ENCODE results near the gene SPAG17.

The SPAG17 gene

GRCh38 chr1:118117521-118117920, 67.5 kb downstream of the SPAG17 start:
- TF ChIP-seq CTCF (IDR thresholded peaks at IDR 0.05; ENCODE audit: low read depth, low read length): no peak
- Histone ChIP-seq H3K4me3 (ENCODE audit: low read depth, low read length) (no peak overlapping the region), H3K27me3 (peaks cover 3% of the 10 kb centered on the region; the same call in 1 of the 2 replicates), H3K9me3 (no peaks in the 10 kb centered on the region), H3K4me1 (no peaks in the 10 kb centered on the region), H3K36me3 (no peaks in the 10 kb centered on the region)
- no peak for DNase-seq

- no peak overlapping the region for H3K4me3 ChIP-seq (ENCODE audit: low read depth, low read length)
- H3K4me1 ChIP-seq: no peaks in the 10 kb centered on the region
- TF ChIP-seq CTCF (IDR thresholded peaks at IDR 0.05; ENCODE audit: low read depth, low read length): no peak
- no peaks in the 10 kb centered on the region for H3K36me3 ChIP-seq
- H3K9me3 ChIP-seq: no peaks in the 10 kb centered on the region
- no peak for DNase-seq
- H3K27me3 ChIP-seq: peaks cover 8% of the 10 kb centered on the region; the same call in 1 of the 2 replicates
Observed at GRCh38 chr1:118116909-118117308, 68.1 kb downstream of the SPAG17 start.

- DNase-seq: no peak
- no peaks in the 10 kb centered on the region for H3K9me3 ChIP-seq
- H3K27me3 ChIP-seq: peaks cover 8% of the 10 kb centered on the region; the same call in 1 of the 2 replicates
- H3K4me1 ChIP-seq: no peaks in the 10 kb centered on the region
- no peak for TF ChIP-seq CTCF (IDR thresholded peaks at IDR 0.05; ENCODE audit: low read depth, low read length)
- no peaks in the 10 kb centered on the region for H3K36me3 ChIP-seq
- no peak overlapping the region for H3K4me3 ChIP-seq (ENCODE audit: low read depth, low read length)
Observed at GRCh38 chr1:118116401-118116800, 68.6 kb downstream of the SPAG17 start.

GRCh38 chr1:118115567-118116295, 69.3 kb downstream of the SPAG17 start:
- peaks cover 8% of the 10 kb centered on the region; the same call in 1 of the 2 replicates for H3K27me3 ChIP-seq
- H3K4me3 ChIP-seq (ENCODE audit: low read depth, low read length): no peak overlapping the region
- DNase-seq: no peak
- no peaks in the 10 kb centered on the region for H3K36me3 ChIP-seq
- no peaks in the 10 kb centered on the region for H3K4me1 ChIP-seq
- TF ChIP-seq CTCF (IDR thresholded peaks at IDR 0.05; ENCODE audit: low read depth, low read length): no peak
- no peaks in the 10 kb centered on the region for H3K9me3 ChIP-seq

GRCh38 chr1:118113261-118113660, 71.8 kb downstream of the SPAG17 start:
- no peak for DNase-seq

More at GRCh38 chr1:118113261-118113660, 71.8 kb downstream of the SPAG17 start:
- Histone ChIP-seq H3K9me3 (no peaks in the 10 kb centered on the region), H3K4me3 (ENCODE audit: low read depth, low read length) (no peak overlapping the region), H3K27me3 (peaks cover 8% of the 10 kb centered on the region; the same call in 1 of the 2 replicates), H3K4me1 (no peaks in the 10 kb centered on the region), H3K36me3 (no peaks in the 10 kb centered on the region)
- TF ChIP-seq CTCF (IDR thresholded peaks at IDR 0.05; ENCODE audit: low read depth, low read length): no peak

Measured in BE2C (cell line).